Measurements from ENCODE around the gene GMDS. TPM values are rescaled to one million over a fixed set of nuclear protein-coding genes. Genes with fewer than 3 reads are reported as not detected.
A peak's percentile ranks its signal among the peaks of the same experiment; 100 is the strongest.

GMDS gene
- total and polyA plus RNA-seq, 2 donors (not counting 1 experiment from before 2014, with no cell fraction given), result 12.7 to 34.5 TPM

- no peak for TF ChIP-seq CTCF (conservative IDR thresholded peaks at IDR 0.05 in 1 of 2, IDR thresholded peaks at IDR 0.05 in 1 of 2; ENCODE audit: low read depth in 1 of 2, low read length in 2 of 2)
- TF ChIP-seq EZH2 (IDR thresholded peaks at IDR 0.05; ENCODE audit: low read length, missing control alignments), result no peak
- no peak for DNase-seq (ENCODE audit: low read depth in 2 of 2)
- H3K36me3 ChIP-seq (ENCODE audit: control insufficient read depth, insufficient read depth, low read length), result no peaks in the 10 kb centered on the region
- no peaks in the 10 kb centered on the region for H3K9me3 ChIP-seq (ENCODE audit: control insufficient read depth, insufficient read depth, low read depth, low read length)
- no peak overlapping the region for H3K27ac ChIP-seq (ENCODE audit: insufficient read depth, low read length)
- no peak overlapping the region for H3K4me3 ChIP-seq (replicated peaks in 1 of 4; ENCODE audit: control extremely low read depth in 1 of 4, insufficient read depth in 1 of 4, low read depth in 3 of 4, low read length in 4 of 4)
- H3K79me2 ChIP-seq (ENCODE audit: control insufficient read depth, insufficient read depth, low read length), result no peaks in the 10 kb centered on the region
- H2AFZ ChIP-seq (ENCODE audit: low read length), result no peak overlapping the region
- H3K27me3 ChIP-seq (ENCODE audit: control insufficient read depth, insufficient read depth, low read length), result no peaks in the 10 kb centered on the region
- no peaks in the 10 kb centered on the region for H4K20me1 ChIP-seq (ENCODE audit: control insufficient read depth, extremely low read depth, insufficient read depth, low read length)
- H3K9ac ChIP-seq (ENCODE audit: insufficient read depth, low read length), result no peak overlapping the region
- H3K4me2 ChIP-seq (ENCODE audit: extremely low read depth, insufficient read depth, low read length), result no peak overlapping the region
- peaks cover 4% of the 10 kb centered on the region for H3K4me1 ChIP-seq (ENCODE audit: control insufficient read depth, extremely low read depth, insufficient read depth, low read length)
Measured at GRCh38 chr6:1777921-1778685, 467.3 kb downstream of the GMDS start.

GRCh38 chr6:1775441-1775840 lies 470.0 kb downstream of the GMDS start:
- H3K9ac ChIP-seq (ENCODE audit: insufficient read depth, low read length), result no peak overlapping the region
- H4K20me1 ChIP-seq (ENCODE audit: control insufficient read depth, extremely low read depth, insufficient read depth, low read length), result no peaks in the 10 kb centered on the region
- H3K4me2 ChIP-seq (ENCODE audit: extremely low read depth, insufficient read depth, low read length), result no peak overlapping the region
- H3K79me2 ChIP-seq (ENCODE audit: control insufficient read depth, insufficient read depth, low read length), result no peaks in the 10 kb centered on the region
- no peaks in the 10 kb centered on the region for H3K36me3 ChIP-seq (ENCODE audit: control insufficient read depth, insufficient read depth, low read length)
- no peak overlapping the region for H2AFZ ChIP-seq (ENCODE audit: low read length)
- peak in 1 of 2 donors; percentile 9 for DNase-seq (ENCODE audit: low read depth in 2 of 2)
- TF ChIP-seq CTCF (conservative IDR thresholded peaks at IDR 0.05 in 1 of 2, IDR thresholded peaks at IDR 0.05 in 1 of 2; ENCODE audit: low read depth in 1 of 2, low read length in 2 of 2) (no peak), EZH2 (IDR thresholded peaks at IDR 0.05; ENCODE audit: low read length, missing control alignments) (no peak)
- H3K4me1 ChIP-seq (ENCODE audit: control insufficient read depth, extremely low read depth, insufficient read depth, low read length), result peaks cover 9% of the 10 kb centered on the region
- no peak overlapping the region for H3K27ac ChIP-seq (ENCODE audit: insufficient read depth, low read length)
- no peaks in the 10 kb centered on the region for H3K27me3 ChIP-seq (ENCODE audit: control insufficient read depth, insufficient read depth, low read length)
- H3K4me3 ChIP-seq (replicated peaks in 1 of 4; ENCODE audit: control extremely low read depth in 1 of 4, insufficient read depth in 1 of 4, low read depth in 3 of 4, low read length in 4 of 4), result no peak overlapping the region
- H3K9me3 ChIP-seq (ENCODE audit: control insufficient read depth, insufficient read depth, low read depth, low read length), result no peaks in the 10 kb centered on the region

GRCh38 chr6:1774226-1774915 lies 471.0 kb downstream of the GMDS start:
- H3K4me3 ChIP-seq (replicated peaks in 1 of 4; ENCODE audit: control extremely low read depth in 1 of 4, insufficient read depth in 1 of 4, low read depth in 3 of 4, low read length in 4 of 4), result no peak overlapping the region
- peaks cover 9% of the 10 kb centered on the region for H3K4me1 ChIP-seq (ENCODE audit: control insufficient read depth, extremely low read depth, insufficient read depth, low read length)
- H3K9me3 ChIP-seq (ENCODE audit: control insufficient read depth, insufficient read depth, low read depth, low read length), result no peaks in the 10 kb centered on the region
- no peaks in the 10 kb centered on the region for H3K36me3 ChIP-seq (ENCODE audit: control insufficient read depth, insufficient read depth, low read length)
- H3K27ac ChIP-seq (ENCODE audit: insufficient read depth, low read length), result no peak overlapping the region
- DNase-seq (ENCODE audit: low read depth in 2 of 2), result peak in 1 of 2 donors; percentile 23
- no peak overlapping the region for H2AFZ ChIP-seq (ENCODE audit: low read length)
- H4K20me1 ChIP-seq (ENCODE audit: control insufficient read depth, extremely low read depth, insufficient read depth, low read length), result no peaks in the 10 kb centered on the region
- H3K79me2 ChIP-seq (ENCODE audit: control insufficient read depth, insufficient read depth, low read length), result no peaks in the 10 kb centered on the region
- TF ChIP-seq EZH2 (IDR thresholded peaks at IDR 0.05; ENCODE audit: low read length, missing control alignments) (no peak), CTCF (conservative IDR thresholded peaks at IDR 0.05 in 1 of 2, IDR thresholded peaks at IDR 0.05 in 1 of 2; ENCODE audit: low read depth in 1 of 2, low read length in 2 of 2) (no peak)
- H3K4me2 ChIP-seq (ENCODE audit: extremely low read depth, insufficient read depth, low read length), result peak overlapping the region; percentile 18
- H3K9ac ChIP-seq (ENCODE audit: insufficient read depth, low read length), result no peak overlapping the region
- no peaks in the 10 kb centered on the region for H3K27me3 ChIP-seq (ENCODE audit: control insufficient read depth, insufficient read depth, low read length)

Data from fibroblast of lung (primary cell).